Peyer's patch (tissue), 4 donors: Measurements from ENCODE around the gene ECT2L.

Experiments
- CTCF ChIP-seq, 6 experiments: fragments of 450-650 bp in 4 of 6; fragments of 200-600 bp in 2 of 6; sonication (generic) in 1 of 6; IDR thresholded peaks; one replicate each; pipeline ENCODE4 v1.5.1; 2017 to 2019; ENCODE audit warnings: antibody characterized with exemption in 6 of 6, mild to moderate bottlenecking in 3 of 6, moderate library complexity in 1 of 6
- POLR2A ChIP-seq, 2 donors: fragments of 450-650 bp; IDR thresholded peaks; one replicate each; pipeline ENCODE4 v1.5.1; 2017; ENCODE audit warnings: antibody characterized with exemption in 2 of 2, mild to moderate bottlenecking in 2 of 2, moderate library complexity in 2 of 2

GRCh38 chr6:138864343-138864890 is 68.5 kb downstream of the ECT2L start:
- TF ChIP-seq CTCF (IDR thresholded peaks at IDR 0.05) (no peak), POLR2A (IDR thresholded peaks at IDR 0.05) (no peak)
